GM18520 (cell line): ENCODE data around the gene SH3RF3.

Experiments used
- ATAC-seq: cut with Tn5 transposase; IDR thresholded peaks from one replicate; pipeline ENCODE4 v1.9.1; 2021; ENCODE audit not compliant: unreplicated experiment

SH3RF3 gene

GRCh38 chr2:109199790-109200189, 70.8 kb downstream of the SH3RF3 start:
- no peak for ATAC-seq

GRCh38 chr2:109200616-109201464, 71.8 kb downstream of the SH3RF3 start:
- no peak for ATAC-seq

- ATAC-seq: no peak
These were observed 72.7 kb downstream of the SH3RF3 start for GRCh38 chr2:109201465-109202327.

GRCh38 chr2:109202486-109202885, 73.5 kb downstream of the SH3RF3 start:
- no peak for ATAC-seq

- ATAC-seq: no peak
These were observed 74.4 kb downstream of the SH3RF3 start for GRCh38 chr2:109203246-109204011.

GRCh38 chr2:109204412-109204811, 75.4 kb downstream of the SH3RF3 start:
- no peak for ATAC-seq

- ATAC-seq: no peak
These were observed 76.4 kb downstream of the SH3RF3 start for GRCh38 chr2:109205447-109205846.

GRCh38 chr2:109206569-109207146, 77.7 kb downstream of the SH3RF3 start:
- no peak for ATAC-seq

- no peak for ATAC-seq
These were observed 78.2 kb downstream of the SH3RF3 start for GRCh38 chr2:109207176-109207575.

- ATAC-seq: no peak
These were observed 79.3 kb downstream of the SH3RF3 start for GRCh38 chr2:109208071-109208950.

- ATAC-seq: no peak
These were observed 79.9 kb downstream of the SH3RF3 start for GRCh38 chr2:109208951-109209335.

GRCh38 chr2:109209412-109209811, 80.4 kb downstream of the SH3RF3 start:
- ATAC-seq: no peak

GRCh38 chr2:109209941-109210340, 80.9 kb downstream of the SH3RF3 start:
- no peak for ATAC-seq

GRCh38 chr2:109210431-109211200, 81.6 kb downstream of the SH3RF3 start:
- no peak for ATAC-seq

GRCh38 chr2:109211315-109211714, 82.3 kb downstream of the SH3RF3 start:
- ATAC-seq: no peak

- ATAC-seq: no peak
These were observed 84.0 kb downstream of the SH3RF3 start for GRCh38 chr2:109212836-109213563.

- ATAC-seq: peak; percentile 41
These were observed 84.8 kb downstream of the SH3RF3 start for GRCh38 chr2:109213646-109214433.
